GM10248 (cell line): ENCODE results near the gene REL.

Experiments used
- CTCF ChIA-PET: fragments of 300-600 bp; sonication (Branson Sonifier 250); formaldehyde crosslinking; extraction: SDS; loops from one replicate; lab custom pipeline; 2021; ENCODE audit warnings: antibody characterized with exemption; lab: Yijun Ruan, JAX
- POLR2A ChIA-PET: fragments of 350-650 bp; sonication (Branson Sonifier 250); formaldehyde crosslinking; extraction: SDS; loops from one replicate; lab custom pipeline; 2020; ENCODE audit warnings: antibody characterized with exemption; lab: Yijun Ruan, JAX
- DNase-seq: peaks from one replicate; pipeline ENCODE4 v3.0.0; 2012; ENCODE audit errors: extremely low spot score
- TF ChIP-seq, protein P1 (sequence below): IDR thresholded peaks from 2 replicates; pipeline ENCODE4 v1.5.1; 2012; ENCODE audit warnings: mild to moderate bottlenecking, low read depth; ENCODE audit errors: extremely low read depth, missing control alignments, control extremely low read depth

REL gene

DNA sequence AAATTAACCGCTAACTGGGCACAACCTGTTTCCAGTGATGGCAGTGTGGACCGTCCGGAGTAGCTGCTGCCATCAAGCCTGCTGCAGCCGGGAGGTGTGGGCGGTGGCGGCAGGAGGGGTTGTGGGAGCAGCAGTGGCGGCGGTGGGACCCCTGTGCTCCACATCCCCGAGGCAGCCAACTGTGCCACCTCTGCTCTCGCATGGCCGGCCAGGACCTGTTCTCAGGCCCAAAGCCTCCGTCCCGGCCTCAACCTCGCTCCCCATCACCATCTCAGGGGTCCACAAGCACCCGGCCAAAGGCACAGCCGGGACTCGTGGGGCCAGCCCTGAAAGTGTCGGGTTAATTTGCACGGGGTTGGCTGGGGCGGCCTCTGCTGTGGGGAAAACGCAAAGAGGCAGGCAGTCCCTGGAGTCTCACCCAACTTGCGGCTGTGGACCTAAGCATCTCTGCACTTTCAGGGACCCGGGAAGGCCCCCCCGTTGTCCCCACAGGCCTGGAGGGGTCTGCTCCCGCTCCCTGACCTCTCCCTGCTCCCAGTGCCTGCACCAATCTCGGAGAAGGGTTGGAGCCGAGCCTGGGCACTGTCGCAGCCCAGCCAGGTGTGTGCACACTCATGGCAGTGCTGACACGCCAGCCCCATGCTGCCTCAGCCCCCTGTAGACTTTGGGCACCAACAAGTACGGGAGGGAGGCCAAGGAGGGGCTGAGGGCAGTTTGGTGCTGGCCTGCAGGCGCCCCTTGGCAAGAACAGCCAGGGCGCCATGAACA lies 91.7 kb downstream of the REL start:
- POLR2A ChIA-PET: no interaction called here
- TF ChIP-seq, protein P1, sequence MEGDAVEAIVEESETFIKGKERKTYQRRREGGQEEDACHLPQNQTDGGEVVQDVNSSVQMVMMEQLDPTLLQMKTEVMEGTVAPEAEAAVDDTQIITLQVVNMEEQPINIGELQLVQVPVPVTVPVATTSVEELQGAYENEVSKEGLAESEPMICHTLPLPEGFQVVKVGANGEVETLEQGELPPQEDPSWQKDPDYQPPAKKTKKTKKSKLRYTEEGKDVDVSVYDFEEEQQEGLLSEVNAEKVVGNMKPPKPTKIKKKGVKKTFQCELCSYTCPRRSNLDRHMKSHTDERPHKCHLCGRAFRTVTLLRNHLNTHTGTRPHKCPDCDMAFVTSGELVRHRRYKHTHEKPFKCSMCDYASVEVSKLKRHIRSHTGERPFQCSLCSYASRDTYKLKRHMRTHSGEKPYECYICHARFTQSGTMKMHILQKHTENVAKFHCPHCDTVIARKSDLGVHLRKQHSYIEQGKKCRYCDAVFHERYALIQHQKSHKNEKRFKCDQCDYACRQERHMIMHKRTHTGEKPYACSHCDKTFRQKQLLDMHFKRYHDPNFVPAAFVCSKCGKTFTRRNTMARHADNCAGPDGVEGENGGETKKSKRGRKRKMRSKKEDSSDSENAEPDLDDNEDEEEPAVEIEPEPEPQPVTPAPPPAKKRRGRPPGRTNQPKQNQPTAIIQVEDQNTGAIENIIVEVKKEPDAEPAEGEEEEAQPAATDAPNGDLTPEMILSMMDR: no peak
- CTCF ChIA-PET: interaction anchor here (0.6 to 3.1 kb wide), 10 partner anchors 8 to 266 kb away, joined by 3 to 22 read pairs (median 3); no protein-coding TSS in a partner anchor
- DNase-seq: no peak

DNA sequence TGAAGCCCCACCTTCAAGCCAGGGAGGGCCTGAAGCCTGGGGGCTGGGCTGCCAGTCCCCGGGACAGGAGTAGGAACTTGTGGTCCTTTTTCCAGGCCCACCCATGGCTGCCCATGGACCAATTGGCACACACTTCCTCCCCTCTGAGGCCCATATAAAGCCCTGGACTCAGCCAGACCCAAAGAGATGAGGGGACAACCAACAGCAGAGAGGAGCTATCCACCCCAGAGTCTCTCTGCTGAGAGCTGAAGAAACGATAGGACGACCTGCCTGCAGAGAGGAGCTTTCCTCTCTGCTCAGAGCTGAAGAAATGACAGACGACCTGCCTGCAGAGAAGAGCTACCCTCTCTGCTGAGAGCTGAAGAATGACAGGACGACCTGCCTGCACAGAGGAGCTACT lies 92.3 kb downstream of the REL start:
- TF ChIP-seq, protein P1: no peak
- CTCF ChIA-PET: interaction anchor here (0.8 to 3.1 kb wide), 8 partner anchors 9 to 266 kb away, joined by 3 to 22 read pairs (median 4); no protein-coding TSS in a partner anchor
- DNase-seq: no peak
- POLR2A ChIA-PET: interaction anchor here (0.7 kb wide), 1 partner anchor 217 kb away, joined by 3 read pairs; the partner anchor contains the start of gene PAPOLG

DNA sequence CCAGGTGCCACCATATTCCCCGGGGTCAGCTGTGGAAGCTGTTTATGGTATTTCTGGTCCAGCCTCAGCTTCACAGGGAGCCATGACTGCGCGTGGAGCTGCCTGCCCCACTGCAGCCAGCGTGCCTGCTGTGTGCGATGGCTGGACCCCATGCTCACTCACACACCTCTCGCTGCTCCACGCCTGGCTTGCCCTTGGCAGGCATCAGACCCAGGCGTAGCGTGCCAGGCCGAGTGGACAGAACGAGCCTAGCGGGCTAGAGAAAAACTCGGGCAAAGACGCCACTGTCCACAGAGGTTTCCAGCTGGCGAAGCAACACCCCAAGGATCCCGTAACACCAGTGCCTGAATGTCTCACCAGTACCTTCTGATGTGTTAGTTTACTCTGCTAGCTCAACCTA lies 93.3 kb downstream of the REL start:
- ChIA-PET CTCF (interaction anchor here (1.3 to 3.1 kb wide), 5 partner anchors 8 to 166 kb away, joined by 4 to 22 read pairs (median 4); no protein-coding TSS in a partner anchor), POLR2A (interaction anchor here (0.7 kb wide), 2 partner anchors 218 to 790 kb away, joined by 3 to 4 read pairs; partner anchors contain the start of gene PAPOLG)
- DNase-seq: no peak

More for the DNA sequence above, 93.3 kb downstream of the REL start:
- TF ChIP-seq, protein P1: no peak
